PFSK-1 (cell line): Measurements from ENCODE around the gene GRHL3.

Experiments
- FOXP2 ChIP-seq: optimal IDR thresholded peaks from 2 replicates; pipeline ENCODE3; 2011; ENCODE audit warnings: borderline replicate concordance, control low read depth, inconsistent platforms; ENCODE audit not compliant: insufficient read depth; ENCODE audit errors: extremely low read length, extremely low read depth
- POLR2AphosphoS5 ChIP-seq: IDR thresholded peaks from 2 replicates; pipeline ENCODE4 v1.6.1; 2012; ENCODE audit warnings: low read depth, mild to moderate bottlenecking, control low read depth, low read length, moderate library complexity
- SIN3A ChIP-seq: IDR thresholded peaks from 2 replicates; pipeline ENCODE4 v1.6.1; 2012; ENCODE audit warnings: mild to moderate bottlenecking, low read length, moderate library complexity, borderline replicate concordance; ENCODE audit not compliant: insufficient read depth
- TAF1 ChIP-seq: IDR thresholded peaks from 2 replicates; pipeline ENCODE4 v1.6.1; 2012; ENCODE audit warnings: low read length, control low read depth, borderline replicate concordance; ENCODE audit not compliant: insufficient read depth
- TF ChIP-seq, protein P1 (sequence below), 2 experiments: IDR thresholded peaks; 2 replicates each; pipeline versions ENCODE4 v1.6.1 to v1.8.0; 2011 to 2012; ENCODE audit warnings: low read depth in 2 of 2, low read length in 2 of 2, control low read depth in 1 of 2, inconsistent platforms in 1 of 2, mild to moderate bottlenecking in 1 of 2, moderate library complexity in 1 of 2; ENCODE audit not compliant: insufficient read depth in 1 of 2

GRHL3 gene

DNA sequence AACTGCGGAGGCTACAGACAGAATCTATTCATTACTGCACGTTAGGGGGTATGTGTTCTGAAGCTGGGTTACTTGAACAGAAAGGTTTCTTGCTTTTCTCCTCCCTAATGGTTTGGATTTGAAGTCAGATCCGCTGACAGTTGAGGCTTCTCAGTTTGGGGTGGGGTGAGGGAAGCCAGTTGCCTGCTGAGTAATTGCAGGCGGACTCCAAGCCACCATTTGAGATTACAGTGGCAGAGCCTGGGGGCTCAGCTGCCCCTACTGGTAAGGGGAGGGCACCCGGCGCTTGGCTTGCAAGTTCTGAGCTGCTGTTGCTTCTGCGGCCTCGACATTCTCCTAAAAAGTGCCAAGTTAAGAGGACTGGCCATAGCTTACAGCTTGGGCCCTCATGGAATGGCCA, 2.0 kb downstream of the GRHL3 start:
- TF ChIP-seq FOXP2 (no peak), TAF1 (no peak), SIN3A (no peak), POLR2AphosphoS5 (no peak)
- TF ChIP-seq, protein P1, sequence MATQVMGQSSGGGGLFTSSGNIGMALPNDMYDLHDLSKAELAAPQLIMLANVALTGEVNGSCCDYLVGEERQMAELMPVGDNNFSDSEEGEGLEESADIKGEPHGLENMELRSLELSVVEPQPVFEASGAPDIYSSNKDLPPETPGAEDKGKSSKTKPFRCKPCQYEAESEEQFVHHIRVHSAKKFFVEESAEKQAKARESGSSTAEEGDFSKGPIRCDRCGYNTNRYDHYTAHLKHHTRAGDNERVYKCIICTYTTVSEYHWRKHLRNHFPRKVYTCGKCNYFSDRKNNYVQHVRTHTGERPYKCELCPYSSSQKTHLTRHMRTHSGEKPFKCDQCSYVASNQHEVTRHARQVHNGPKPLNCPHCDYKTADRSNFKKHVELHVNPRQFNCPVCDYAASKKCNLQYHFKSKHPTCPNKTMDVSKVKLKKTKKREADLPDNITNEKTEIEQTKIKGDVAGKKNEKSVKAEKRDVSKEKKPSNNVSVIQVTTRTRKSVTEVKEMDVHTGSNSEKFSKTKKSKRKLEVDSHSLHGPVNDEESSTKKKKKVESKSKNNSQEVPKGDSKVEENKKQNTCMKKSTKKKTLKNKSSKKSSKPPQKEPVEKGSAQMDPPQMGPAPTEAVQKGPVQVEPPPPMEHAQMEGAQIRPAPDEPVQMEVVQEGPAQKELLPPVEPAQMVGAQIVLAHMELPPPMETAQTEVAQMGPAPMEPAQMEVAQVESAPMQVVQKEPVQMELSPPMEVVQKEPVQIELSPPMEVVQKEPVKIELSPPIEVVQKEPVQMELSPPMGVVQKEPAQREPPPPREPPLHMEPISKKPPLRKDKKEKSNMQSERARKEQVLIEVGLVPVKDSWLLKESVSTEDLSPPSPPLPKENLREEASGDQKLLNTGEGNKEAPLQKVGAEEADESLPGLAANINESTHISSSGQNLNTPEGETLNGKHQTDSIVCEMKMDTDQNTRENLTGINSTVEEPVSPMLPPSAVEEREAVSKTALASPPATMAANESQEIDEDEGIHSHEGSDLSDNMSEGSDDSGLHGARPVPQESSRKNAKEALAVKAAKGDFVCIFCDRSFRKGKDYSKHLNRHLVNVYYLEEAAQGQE (IDR thresholded peaks at IDR 0.05; ENCODE audit: insufficient read depth in 1 of 2, low read depth in 2 of 2, low read length in 2 of 2): no peak

DNA sequence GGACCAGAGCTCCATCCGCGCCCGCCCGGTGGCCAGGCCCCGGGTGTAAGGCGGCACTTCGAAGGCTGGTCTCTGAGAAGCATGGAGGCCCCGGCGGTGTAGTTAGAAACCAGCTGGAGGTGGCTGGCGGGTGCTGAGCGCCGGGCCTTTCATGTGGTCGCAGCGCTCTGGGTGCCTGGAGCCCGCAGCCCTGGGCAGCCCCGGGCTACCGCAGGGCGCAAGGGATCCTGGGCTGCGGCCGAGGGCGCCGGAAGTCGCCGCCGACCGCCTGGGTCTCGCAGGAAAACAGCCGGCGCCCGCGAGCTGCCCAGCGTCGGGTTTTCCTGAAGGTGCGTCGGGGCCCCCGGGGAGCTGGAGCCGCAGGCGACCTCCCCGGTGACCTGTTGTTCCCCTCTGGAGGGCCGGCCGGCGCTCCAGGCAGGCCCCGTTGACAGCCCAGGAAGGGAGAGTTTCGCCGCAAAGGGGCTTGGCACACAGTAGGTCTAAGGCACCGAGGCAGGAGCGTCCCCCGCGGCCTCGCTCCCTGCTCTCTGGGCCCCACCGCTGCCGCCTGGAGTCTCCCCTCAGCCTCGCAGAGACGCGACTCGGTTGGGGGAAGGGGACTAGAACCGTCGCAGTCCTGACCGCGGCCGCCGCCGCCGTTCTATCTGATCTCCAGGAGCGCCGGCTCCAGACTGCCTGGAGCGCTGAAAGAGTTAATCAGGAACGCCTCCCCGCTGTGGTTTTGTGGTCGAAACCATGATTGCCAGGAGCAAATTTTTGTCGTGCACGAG, 2.7 kb downstream of the GRHL3 start:
- TF ChIP-seq TAF1: no peak
- TF ChIP-seq FOXP2: no peak

DNA sequence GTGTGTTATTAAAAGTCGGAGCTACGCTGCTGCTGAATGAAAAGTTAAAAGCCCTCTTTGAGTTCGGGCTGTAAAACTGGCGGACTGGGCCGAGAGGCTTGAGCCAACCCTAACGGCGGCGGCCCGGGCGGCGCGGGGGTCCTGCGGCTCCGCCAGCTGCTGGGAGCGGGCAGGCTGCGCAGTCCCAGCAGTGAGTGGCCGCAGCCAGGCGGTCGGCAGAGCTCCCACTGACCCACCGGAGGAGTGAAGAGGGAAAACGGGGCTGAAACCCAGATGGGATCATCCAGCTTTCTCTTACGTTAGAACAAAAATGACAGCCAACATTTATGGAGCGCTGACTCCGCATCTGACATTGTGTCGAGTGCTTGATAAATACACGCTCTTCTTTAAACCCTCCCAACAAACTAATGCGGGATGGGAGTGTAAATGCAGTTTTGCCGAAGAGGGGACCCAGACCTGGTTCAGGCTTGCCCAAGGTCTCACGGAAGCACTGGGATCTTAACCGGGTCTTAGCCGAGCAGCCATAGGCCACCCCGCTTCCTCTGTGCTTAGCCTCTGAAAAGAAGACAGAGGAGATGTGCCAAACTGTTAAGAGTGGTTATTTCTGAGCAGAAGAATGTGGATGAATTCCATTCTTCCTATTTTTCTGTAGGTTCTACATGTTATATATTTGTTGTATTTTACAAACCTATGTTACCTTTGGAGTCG, 3.5 kb downstream of the GRHL3 start:
- TF ChIP-seq TAF1 (no peak), POLR2AphosphoS5 (no peak), FOXP2 (no peak), SIN3A (no peak)
- TF ChIP-seq, protein P1 (IDR thresholded peaks at IDR 0.05; ENCODE audit: insufficient read depth in 1 of 2, low read depth in 2 of 2, low read length in 2 of 2): no peak

DNA sequence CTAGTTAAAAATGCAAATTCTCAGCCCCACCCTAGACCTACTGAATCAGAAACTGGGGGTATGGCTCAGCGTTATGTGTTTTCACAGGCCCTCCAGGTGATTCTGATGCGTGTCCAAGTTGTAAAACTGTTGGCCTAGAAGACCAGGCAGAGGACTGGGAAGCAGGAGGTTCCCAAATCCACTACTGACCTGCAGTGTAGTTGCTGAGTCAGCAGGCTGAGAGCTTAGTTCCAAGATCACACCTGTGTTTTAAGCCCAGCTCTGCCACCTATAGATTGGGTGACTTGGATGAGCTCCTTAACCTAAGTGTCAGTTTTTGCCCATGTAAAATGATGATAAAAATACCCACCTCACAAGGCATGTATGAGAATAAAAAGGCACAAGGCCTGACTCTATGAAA, 4.1 kb downstream of the GRHL3 start:
- TF ChIP-seq, protein P1 (IDR thresholded peaks at IDR 0.05; ENCODE audit: insufficient read depth in 1 of 2, low read depth in 2 of 2, low read length in 2 of 2): no peak
- no peak for TF ChIP-seq SIN3A

DNA sequence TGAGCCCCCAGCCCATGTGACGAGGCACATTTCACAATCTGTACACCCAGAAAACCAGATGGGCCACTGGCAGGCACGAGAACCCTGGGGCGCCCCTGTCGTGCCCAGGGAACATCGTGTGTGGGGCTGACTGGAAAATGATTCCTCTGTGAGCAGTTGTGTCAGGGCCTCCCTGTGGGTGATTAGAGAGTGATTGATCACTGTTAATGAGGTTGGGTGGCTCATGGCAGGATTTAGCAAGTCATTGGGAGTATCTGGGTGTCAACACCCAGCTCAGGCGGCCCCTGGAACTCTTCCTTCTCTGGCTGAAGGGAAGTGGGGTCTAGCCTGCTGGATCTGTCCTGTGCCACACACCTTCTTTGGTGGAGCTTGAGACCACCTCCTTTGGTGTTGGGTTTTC, 5.7 kb downstream of the GRHL3 start:
- TF ChIP-seq POLR2AphosphoS5 (no peak), FOXP2 (no peak), TAF1 (no peak), SIN3A (no peak)
- TF ChIP-seq, protein P1 (IDR thresholded peaks at IDR 0.05; ENCODE audit: insufficient read depth in 1 of 2, low read depth in 2 of 2, low read length in 2 of 2): no peak
